ENCODE data around the gene LSMEM2. TPM values are rescaled to one million over a fixed set of nuclear protein-coding genes. Genes with fewer than 3 reads are reported as not detected.

Gene LSMEM2
- total and polyA plus RNA-seq, 9 of the 15 experiments (the other 6 are each of a cell fraction or from before 2014, with no cell fraction given), result not detected

DNA sequence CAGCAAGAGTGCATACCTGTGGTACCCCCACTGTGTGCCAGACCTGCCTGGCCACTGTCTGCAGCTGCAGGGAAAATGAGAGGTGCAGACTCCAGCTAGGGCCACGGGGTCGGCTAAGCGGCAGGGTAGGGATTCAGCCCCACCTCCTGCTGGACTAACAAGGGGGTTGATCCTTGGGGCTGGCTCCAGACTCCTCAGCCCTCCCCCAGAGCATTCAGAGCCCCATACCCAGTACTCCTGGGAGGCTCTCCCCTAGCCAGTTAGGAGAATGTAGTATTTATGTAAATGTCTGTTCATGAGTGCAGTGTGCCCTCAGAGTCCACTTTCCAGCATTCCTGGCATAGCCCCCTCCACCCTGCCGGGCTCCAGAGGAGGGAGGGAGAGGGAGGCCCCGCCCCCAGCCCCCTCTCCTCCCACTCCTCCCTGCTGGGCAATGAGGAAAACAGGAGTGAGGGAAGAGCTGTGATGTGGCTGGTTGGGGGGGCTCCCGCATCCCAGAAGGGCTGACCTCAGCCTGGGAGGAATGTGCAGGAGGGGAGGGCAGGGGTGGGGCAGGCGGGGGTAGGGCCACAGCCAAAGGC lies 14.4 kb upstream of the LSMEM2 start:
- no peak overlapping the region for H3K27ac ChIP-seq (ENCODE audit: extremely low read depth, low read depth, low read length)
- no peaks in the 10 kb centered on the region for H4K20me1 ChIP-seq (replicated peaks; ENCODE audit: control insufficient read depth, insufficient read depth, low read length)
- H3K9me3 ChIP-seq (replicated peaks; ENCODE audit: control insufficient read depth, insufficient read depth, low read depth, low read length), result no peaks in the 10 kb centered on the region
- H3K36me3 ChIP-seq (ENCODE audit: control insufficient read depth, insufficient read depth, low read length), result no peaks in the 10 kb centered on the region
- peaks cover 3% of the 10 kb centered on the region; the same call in 1 of the 3 replicates for H3K79me2 ChIP-seq (ENCODE audit: control insufficient read depth, insufficient read depth, low read length)
- H2AFZ ChIP-seq (ENCODE audit: low read depth, low read length), result no peak overlapping the region
- TF ChIP-seq ZNF282 (CRISPR knock-in tag; IDR thresholded peaks at IDR 0.05) (no peak), RAD21 (CRISPR knock-in tag; conservative IDR thresholded peaks at IDR 0.05 in 1 of 2, IDR thresholded peaks at IDR 0.05 in 1 of 2) (no peak), VEZF1 (CRISPR knock-in tag; IDR thresholded peaks at IDR 0.05) (peak; percentile 48), ZNF740 (CRISPR knock-in tag; IDR thresholded peaks at IDR 0.05) (no peak), ZNF740 (tag; IDR thresholded peaks at IDR 0.05) (0 out of 4 replicates have a peak, but pooled peaks of 1 of the 2 experiments have one; percentile 28), SMARCA5 (IDR thresholded peaks at IDR 0.05) (no peak)
- 17% methylated on average over 4 of the region's 7 CpGs for WGBS (ENCODE audit: insufficient coverage, low coverage, missing lambda C conversion rate)
- no peaks in the 10 kb centered on the region for H3K9me1 ChIP-seq (ENCODE audit: control insufficient read depth, insufficient read depth, low read length)
- no TSS peak for BruUV-seq (replicated peaks)
- ChIA-PET POLR2A (interaction anchor here (0.6 to 1.5 kb wide), 4 partner anchors 14 to 335 kb away, joined by 3 read pairs; no protein-coding TSS in a partner anchor), CTCF (ENCODE audit: low intra/inter-chr PET ratio) (no interaction called here)
- peak in 2 of 4 experiments; percentile 43 to 47 for DNase-seq (ENCODE audit: extremely low read depth in 1 of 4, low spot score in 3 of 4)
- no peak for FAIRE-seq
- intact Hi-C loops (cut with micrococcal nuclease) (no loop called here), in situ Hi-C loops (cut with MboI) (no loop called here)
- H3K4me1 ChIP-seq (replicated peaks in 1 of 2; ENCODE audit: control insufficient read depth in 2 of 2, insufficient read depth in 2 of 2, low read length in 2 of 2), result peaks cover 6 to 51% of the 10 kb centered on the region in 2 experiments; a peak in 4 of 5 replicates
- H3K27me3 ChIP-seq (ENCODE audit: control insufficient read depth in 2 of 2, insufficient read depth in 2 of 2, low read length in 2 of 2), result no peaks in the 10 kb centered on the region
- H3K9ac ChIP-seq (ENCODE audit: insufficient read depth in 1 of 2, low read depth in 2 of 2, low read length in 2 of 2), result no peak overlapping the region; a peak in 1 of 4 replicates
- no peak overlapping the region for H3K4me3 ChIP-seq
- H3K4me2 ChIP-seq (ENCODE audit: insufficient read depth, low read length), result no peak overlapping the region
- 0 out of 3 replicates have a peak, but pooled peaks have one; percentile 11 for ATAC-seq
